K562 (cell line): ENCODE measurements around the gene HLA-DQB1.

Experiments used
- CREB1 ChIP-seq, 2 experiments: sonication (generic) in 1 of 2; formaldehyde crosslinking in 1 of 2; IDR thresholded peaks; 2 replicates each; pipeline versions ENCODE4 v1.6.1 to v1.8.0; 2012 to 2022; ENCODE audit warnings: inconsistent platforms in 1 of 2, mild to moderate bottlenecking in 1 of 2, missing genetic modification reagents in 1 of 2, moderate library complexity in 1 of 2
- CTCF ChIP-seq, 3 experiments: IDR thresholded peaks in 2 of 3; conservative IDR thresholded peaks in 1 of 3; 2 replicates each; pipeline ENCODE4 v1.5.1; 2011 to 2012; ENCODE audit warnings: low read length in 3 of 3, mild to moderate bottlenecking in 3 of 3, control low read depth in 2 of 3, improper control_type of control experiment in 1 of 3, inconsistent platforms in 1 of 3, low read depth in 1 of 3, mixed read lengths in 1 of 3, moderate library complexity in 1 of 3; ENCODE audit not compliant: insufficient read depth in 2 of 3
- ZBTB11 ChIP-seq, 3 experiments: fragments of 200-800 bp in 1 of 3; fragments of 250-450 bp in 1 of 3; fragments of 450-650 bp in 1 of 3; sonication (Bioruptor Pico) in 1 of 3; sonication (Bioruptor generic) in 1 of 3; formaldehyde crosslinking in 1 of 3; IDR thresholded peaks; 2 replicates each; pipeline versions ENCODE4 v1.6.1 to v1.8.0; 2016 to 2022; ENCODE audit warnings: mild to moderate bottlenecking in 2 of 3, missing genetic modification characterization in 2 of 3, missing compliant biosample characterization in 1 of 3, moderate library complexity in 1 of 3

- TF ChIP-seq CTCF (IDR thresholded peaks at IDR 0.05 in 2 of 3, conservative IDR thresholded peaks at IDR 0.05 in 1 of 3; ENCODE audit: insufficient read depth in 2 of 3, low read depth in 1 of 3, low read length in 3 of 3) (no peak), ZBTB11 (CRISPR knock-in tag; IDR thresholded peaks at IDR 0.05) (no peak), CREB1 (IDR thresholded peaks at IDR 0.05) (no peak), CREB1 (CRISPR knock-in tag; IDR thresholded peaks at IDR 0.05) (no peak)
Measured at GRCh38 chr6:32625137-32625536, 41.3 kb downstream of the HLA-DQB1 start.
